Measurements from ENCODE around the gene MLPH.

GRCh38 chr2:237486819-237487448, at the start of gene MLPH:
- TF ChIP-seq CTCF (IDR thresholded peaks at IDR 0.05; ENCODE audit: borderline replicate concordance, extremely low read depth, low read length, poor library complexity, severe bottlenecking) (no peak), EZH2 (IDR thresholded peaks at IDR 0.05; ENCODE audit: borderline replicate concordance, low read depth, low read length, severe bottlenecking) (no peak)

Measured in DND-41 (cell line).